DND-41 (cell line): ENCODE results near the gene TRPT1.

Experiments used
- ATAC-seq: fragments of 200-7000 bp; cut with Tn5 transposase; 3 replicates; pipeline ENCODE4 v1.9.1; 2021; ENCODE audit warnings: low read depth; ENCODE audit not compliant: insufficient read depth
- DNase-seq: peaks from one replicate; pipeline ENCODE4 v3.0.0-alpha.2; 2020
- H2AFZ ChIP-seq: 2 replicates; pipeline ENCODE4 v1.6.0; 2012; ENCODE audit warnings: low read depth, low read length
- H3K27ac ChIP-seq: 2 replicates; pipeline ENCODE4 v1.5.1; 2012; ENCODE audit warnings: low read length, inconsistent platforms
- H3K27me3 ChIP-seq: fragments of 200-600 bp; sonication (generic); 2 replicates; pipeline ENCODE4 v1.6.0; 2012; ENCODE audit warnings: low read length, mild to moderate bottlenecking, inconsistent platforms; ENCODE audit not compliant: insufficient read depth, poor library complexity
- H3K36me3 ChIP-seq: 2 replicates; pipeline ENCODE4 v1.5.1; 2012; ENCODE audit warnings: low read length, inconsistent platforms; ENCODE audit not compliant: insufficient read depth
- H3K4me1 ChIP-seq: 2 replicates; pipeline ENCODE4 v1.5.1; 2012; ENCODE audit warnings: mild to moderate bottlenecking, low read length; ENCODE audit not compliant: insufficient read depth
- H3K4me2 ChIP-seq: 2 replicates; pipeline ENCODE4 v1.6.0; 2012; ENCODE audit warnings: mild to moderate bottlenecking, moderate library complexity, low read length, inconsistent platforms; ENCODE audit not compliant: insufficient read depth
- H3K4me3 ChIP-seq, 2 experiments: fragments of 200-600 bp in 1 of 2; shearing (Covaris generic) in 1 of 2; 2 replicates each; pipeline ENCODE4 v1.5.1; 2012 to 2016; ENCODE audit warnings: inconsistent platforms in 2 of 2, low read length in 2 of 2, mild to moderate bottlenecking in 2 of 2, low read depth in 1 of 2, moderate library complexity in 1 of 2
- H3K79me2 ChIP-seq: 2 replicates; pipeline ENCODE4 v1.6.0; 2012; ENCODE audit warnings: low read length, inconsistent platforms; ENCODE audit not compliant: insufficient read depth
- H3K9ac ChIP-seq: 2 replicates; pipeline ENCODE4 v1.6.0; 2012; ENCODE audit warnings: low read depth, mild to moderate bottlenecking, inconsistent platforms, low read length, moderate library complexity
- H3K9me3 ChIP-seq: 2 replicates; pipeline ENCODE4 v1.5.1; 2012; ENCODE audit warnings: low read length, moderate library complexity, mild to moderate bottlenecking, inconsistent platforms; ENCODE audit not compliant: insufficient read depth, severe bottlenecking
- H4K20me1 ChIP-seq: 2 replicates; pipeline ENCODE4 v1.6.0; 2012; ENCODE audit warnings: low read length; ENCODE audit not compliant: insufficient read depth
- CTCF ChIP-seq: IDR thresholded peaks from 2 replicates; pipeline ENCODE4 v1.5.1; 2012; ENCODE audit warnings: borderline replicate concordance, low read length, moderate library complexity, mild to moderate bottlenecking; ENCODE audit not compliant: poor library complexity, severe bottlenecking; ENCODE audit errors: extremely low read depth
- EZH2 ChIP-seq: IDR thresholded peaks from 3 replicates; pipeline ENCODE4 v1.6.1; 2012; ENCODE audit warnings: borderline replicate concordance, low read depth, mild to moderate bottlenecking, moderate library complexity, low read length, inconsistent platforms; ENCODE audit not compliant: severe bottlenecking

Gene TRPT1

GRCh38 chr11:64229744-64230170, 3.8 kb upstream of the TRPT1 start:
- Histone ChIP-seq H3K4me1 (peaks cover 76% of the 10 kb centered on the region), H4K20me1 (peaks cover 7% of the 10 kb centered on the region), H3K4me3 (peak overlapping the region; percentile 53 to 64; a peak in 3 of 4 replicates), H3K27me3 (no peaks in the 10 kb centered on the region), H2AFZ (peak overlapping the region; percentile 78), H3K79me2 (peaks cover 32% of the 10 kb centered on the region), H3K4me2 (peak overlapping the region; percentile 95), H3K9ac (peak overlapping the region; percentile 78), H3K9me3 (no peaks in the 10 kb centered on the region), H3K27ac (peak overlapping the region; percentile 75), H3K36me3 (peaks cover 8% of the 10 kb centered on the region; the same call in 1 of the 2 replicates)
- ATAC-seq (no peak), DNase-seq (no peak)
- TF ChIP-seq EZH2 (no peak), CTCF (no peak)

- Histone ChIP-seq H3K4me2 (peak overlapping the region; percentile 95), H3K9me3 (no peaks in the 10 kb centered on the region), H3K4me1 (peaks cover 81% of the 10 kb centered on the region), H3K79me2 (peaks cover 37% of the 10 kb centered on the region), H3K9ac (peak overlapping the region; percentile 78), H3K4me3 (peak overlapping the region in 1 of 2 experiments; percentile 64; a peak in 2 of 4 replicates), H3K27me3 (no peaks in the 10 kb centered on the region), H2AFZ (no peak overlapping the region), H3K36me3 (peaks cover 13% of the 10 kb centered on the region), H4K20me1 (peaks cover 7% of the 10 kb centered on the region), H3K27ac (peak overlapping the region; percentile 75)
- DNase-seq (no peak), ATAC-seq (no peak)
- TF ChIP-seq CTCF: no peak
- TF ChIP-seq EZH2: no peak
These were observed 3.2 kb upstream of the TRPT1 start for GRCh38 chr11:64229090-64229743.

- no peaks in the 10 kb centered on the region for H3K27me3 ChIP-seq
- H2AFZ ChIP-seq: no peak overlapping the region
- ATAC-seq (no peak), DNase-seq (no peak)
- no peaks in the 10 kb centered on the region for H3K9me3 ChIP-seq
- peaks cover 29% of the 10 kb centered on the region for H3K36me3 ChIP-seq
- peak overlapping the region; percentile 81 for H3K27ac ChIP-seq
- H3K9ac ChIP-seq: peak overlapping the region; percentile 75
- peaks cover 37% of the 10 kb centered on the region for H3K79me2 ChIP-seq
- H3K4me2 ChIP-seq: peak overlapping the region; percentile 96
- no peak for TF ChIP-seq CTCF
- no peak for TF ChIP-seq EZH2
- peaks cover 72% of the 10 kb centered on the region for H3K4me1 ChIP-seq
- H3K4me3 ChIP-seq: peak overlapping the region in 1 of 2 experiments; percentile 81; a peak in 3 of 4 replicates
- peaks cover 7% of the 10 kb centered on the region for H4K20me1 ChIP-seq
These were observed 1.5 kb upstream of the TRPT1 start for GRCh38 chr11:64227405-64227956.
